Mesendoderm (in vitro differentiated cells): ENCODE measurements around the gene SNW1. TPM values are rescaled to one million over a fixed set of nuclear protein-coding genes. Genes with fewer than 3 reads are reported as not detected.
A peak's percentile ranks its signal among the peaks of the same experiment; 100 is the strongest.

Source experiments
- DNase-seq: peaks from one replicate; pipeline ENCODE4 v3.0.0; 2013
- H2AK5ac ChIP-seq: 2 replicates; pipeline ENCODE4 v1.6.1; 2013; ENCODE audit warnings: low read length, inconsistent platforms
- H2BK120ac ChIP-seq: 2 replicates; pipeline ENCODE4 v1.6.1; 2013; ENCODE audit warnings: low read depth, mild to moderate bottlenecking, low read length, moderate library complexity, mixed read lengths
- H2BK15ac ChIP-seq: replicated peaks from 2 replicates; pipeline ENCODE4 v1.6.1; 2013; ENCODE audit warnings: low read depth, mild to moderate bottlenecking, moderate library complexity
- H2BK5ac ChIP-seq: 2 replicates; pipeline ENCODE4 v1.6.1; 2013; ENCODE audit warnings: low read length, inconsistent platforms
- H3K18ac ChIP-seq: 2 replicates; pipeline ENCODE4 v1.6.1; 2013; ENCODE audit warnings: mild to moderate bottlenecking, low read length, mixed read lengths
- H3K23ac ChIP-seq: one replicate; pipeline ENCODE4 v1.6.1; 2013; ENCODE audit warnings: low read length
- H3K27ac ChIP-seq: 2 replicates; pipeline ENCODE4 v1.5.1; 2013; ENCODE audit warnings: low read depth, mild to moderate bottlenecking, inconsistent platforms, low read length, moderate library complexity
- H3K27me3 ChIP-seq: 2 replicates; pipeline ENCODE4 v1.6.1; 2013; ENCODE audit warnings: low read length, control low read depth, mild to moderate bottlenecking, inconsistent platforms; ENCODE audit not compliant: insufficient read depth, poor library complexity
- H3K36me3 ChIP-seq: 2 replicates; pipeline ENCODE4 v1.6.1; 2013; ENCODE audit warnings: low read length, inconsistent platforms; ENCODE audit not compliant: control insufficient read depth, insufficient read depth
- H3K4ac ChIP-seq: one replicate; pipeline ENCODE4 v1.6.1; 2013; ENCODE audit warnings: low read depth, mild to moderate bottlenecking, low read length, moderate library complexity
- H3K4me1 ChIP-seq: 2 replicates; pipeline ENCODE4 v1.6.1; 2013; ENCODE audit warnings: low read depth, low read length, inconsistent platforms; ENCODE audit not compliant: control insufficient read depth
- H3K4me2 ChIP-seq: 2 replicates; pipeline ENCODE4 v1.6.1; 2013; ENCODE audit warnings: low read length
- H3K4me3 ChIP-seq: 2 replicates; pipeline ENCODE4 v1.5.1; 2013; ENCODE audit warnings: mild to moderate bottlenecking, low read length
- H3K56ac ChIP-seq: one replicate; pipeline ENCODE4 v1.6.1; 2013; ENCODE audit warnings: low read length
- H3K79me1 ChIP-seq: 2 replicates; pipeline ENCODE4 v1.6.1; 2013; ENCODE audit warnings: low read length, inconsistent platforms
- H3K79me2 ChIP-seq: 2 replicates; pipeline ENCODE4 v1.6.1; 2013; ENCODE audit warnings: mild to moderate bottlenecking, low read length; ENCODE audit not compliant: control insufficient read depth, insufficient read depth
- H3K9ac ChIP-seq: 2 replicates; pipeline ENCODE4 v1.6.1; 2013; ENCODE audit warnings: low read length, inconsistent platforms
- H4K5ac ChIP-seq: one replicate; pipeline ENCODE4 v1.6.1; 2013; ENCODE audit warnings: low read length
- H4K8ac ChIP-seq: one replicate; pipeline ENCODE4 v1.6.1; 2013; ENCODE audit warnings: low read depth, mild to moderate bottlenecking, control low read depth, low read length, moderate library complexity
- WGBS: extraction: QIAGEN DNeasy Blood & Tissue Kit; methylation state at CpG from one replicate; pipeline ENCODE4 v1.1.7; 2013; ENCODE audit warnings: low lambda C conversion rate, missing lambda C conversion rate; ENCODE audit not compliant: insufficient coverage; ENCODE audit errors: extremely low coverage; 5-methylcytosine and 5-hydroxymethylcytosine counted together
- polyA plus RNA-seq, 2 experiments: library from polyadenylated mRNA; stranded (reverse); fragments of 200-250 nt; gene quantifications; one replicate each; pipeline ENCODE4 v1.2.3, GENCODE V29; 2013

The SNW1 gene
- 77.6 TPM for polyA plus RNA-seq (2013, experiment 1 of 2)
- polyA plus RNA-seq (2013, experiment 2 of 2) = 74.8 TPM

GRCh38 chr14:77760381-77761204 is at the start of gene SNW1:
SNW1 (minus strand) TSS chr14:77761156; CDS start chr14:77761127, 29 bp downstream.
- H3K4me2 ChIP-seq = peak within 1 kb of the TSS; percentile 83
- H2BK15ac ChIP-seq = no peak within 1 kb of the TSS
- peak within 1 kb of the TSS; percentile 73 for H3K4ac ChIP-seq
- H3K18ac ChIP-seq = peak within 1 kb of the TSS; percentile 60
- no CpG with 5 or more reads among the region's 60 CpGs for WGBS
- DNase-seq = peak; percentile 98
- no peak within 1 kb of the TSS for H2AK5ac ChIP-seq
- peaks cover 14% of the 10 kb centered on the region for H3K79me1 ChIP-seq
- H3K9ac ChIP-seq = peak within 1 kb of the TSS; percentile 98
- peak within 1 kb of the TSS; percentile 65 for H4K8ac ChIP-seq
- H3K56ac ChIP-seq = peak within 1 kb of the TSS; percentile 97
- H3K27ac ChIP-seq = peak within 1 kb of the TSS; percentile 78
- peak within 1 kb of the TSS; percentile 95 for H3K4me3 ChIP-seq
- no peaks in the 10 kb centered on the region for H3K27me3 ChIP-seq
- H2BK5ac ChIP-seq = peak within 1 kb of the TSS; percentile 89
- H2BK120ac ChIP-seq = peak within 1 kb of the TSS; percentile 16
- H3K79me2 ChIP-seq = peaks cover 35% of the 10 kb centered on the region
- H3K4me1 ChIP-seq = no peaks in the 10 kb centered on the region
- no peak within 1 kb of the TSS for H3K23ac ChIP-seq
- no peaks in the 10 kb centered on the region for H3K36me3 ChIP-seq
- H4K5ac ChIP-seq = peak within 1 kb of the TSS; percentile 64

- Histone ChIP-seq H3K27ac (no peak overlapping the region), H3K4ac (no peak overlapping the region), H3K4me2 (no peak overlapping the region), H3K79me1 (no peaks in the 10 kb centered on the region), H2BK5ac (no peak overlapping the region), H2BK120ac (no peak overlapping the region), H3K4me1 (no peaks in the 10 kb centered on the region), H3K4me3 (no peak overlapping the region), H3K27me3 (no peaks in the 10 kb centered on the region), H2BK15ac (no peak overlapping the region), H3K9ac (no peak overlapping the region), H2AK5ac (no peak overlapping the region), H3K56ac (no peak overlapping the region), H3K36me3 (no peaks in the 10 kb centered on the region), H3K79me2 (no peaks in the 10 kb centered on the region), H3K18ac (no peak overlapping the region), H4K5ac (no peak overlapping the region), H3K23ac (no peak overlapping the region), H4K8ac (no peak overlapping the region)
- DNase-seq = no peak
- no CpG with 5 or more reads among the region's 1 CpG for WGBS
Observed at GRCh38 chr14:77809011-77809410, 48.1 kb upstream of the SNW1 start.

GRCh38 chr14:77808250-77808649 is 47.3 kb upstream of the SNW1 start:
- Histone ChIP-seq H2AK5ac (no peak overlapping the region), H3K79me2 (no peaks in the 10 kb centered on the region), H3K79me1 (no peaks in the 10 kb centered on the region), H2BK120ac (no peak overlapping the region), H3K56ac (no peak overlapping the region), H3K18ac (no peak overlapping the region), H3K27me3 (no peaks in the 10 kb centered on the region), H3K4ac (no peak overlapping the region), H3K23ac (no peak overlapping the region), H3K4me2 (no peak overlapping the region), H3K9ac (no peak overlapping the region), H4K5ac (no peak overlapping the region), H3K4me1 (no peaks in the 10 kb centered on the region), H3K27ac (no peak overlapping the region), H4K8ac (no peak overlapping the region), H3K4me3 (no peak overlapping the region), H3K36me3 (no peaks in the 10 kb centered on the region), H2BK15ac (no peak overlapping the region), H2BK5ac (no peak overlapping the region)
- WGBS = no CpG with 5 or more reads among the region's 3 CpGs
- DNase-seq = no peak

- Histone ChIP-seq H2BK5ac (no peak overlapping the region), H2BK120ac (no peak overlapping the region), H4K8ac (no peak overlapping the region), H2AK5ac (no peak overlapping the region), H3K4ac (no peak overlapping the region), H3K4me2 (no peak overlapping the region), H3K9ac (no peak overlapping the region), H3K4me3 (no peak overlapping the region), H2BK15ac (no peak overlapping the region), H3K27me3 (no peaks in the 10 kb centered on the region), H3K36me3 (no peaks in the 10 kb centered on the region), H3K79me2 (no peaks in the 10 kb centered on the region), H3K27ac (no peak overlapping the region), H3K56ac (no peak overlapping the region), H3K18ac (no peak overlapping the region), H3K4me1 (no peaks in the 10 kb centered on the region), H3K23ac (no peak overlapping the region), H4K5ac (no peak overlapping the region), H3K79me1 (no peaks in the 10 kb centered on the region)
- no peak for DNase-seq
- no CpG with 5 or more reads among the region's 6 CpGs for WGBS
Observed at GRCh38 chr14:77805706-77806105, 44.8 kb upstream of the SNW1 start.

GRCh38 chr14:77804592-77804991 is 43.6 kb upstream of the SNW1 start:
- no peak overlapping the region for H2BK15ac ChIP-seq
- no peaks in the 10 kb centered on the region for H3K79me1 ChIP-seq
- no peak overlapping the region for H3K18ac ChIP-seq
- no peak overlapping the region for H4K5ac ChIP-seq
- H3K4me1 ChIP-seq = no peaks in the 10 kb centered on the region
- no peaks in the 10 kb centered on the region for H3K79me2 ChIP-seq
- peak overlapping the region; percentile 2 for H3K4ac ChIP-seq
- DNase-seq = peak; percentile 49
- WGBS = no CpG with 5 or more reads among the region's 6 CpGs
- no peak overlapping the region for H3K27ac ChIP-seq
- no peak overlapping the region for H4K8ac ChIP-seq
- H3K36me3 ChIP-seq = no peaks in the 10 kb centered on the region
- no peak overlapping the region for H3K23ac ChIP-seq
- no peak overlapping the region for H3K56ac ChIP-seq
- no peak overlapping the region for H2AK5ac ChIP-seq
- H3K4me3 ChIP-seq = no peak overlapping the region
- no peak overlapping the region for H2BK120ac ChIP-seq
- no peak overlapping the region for H3K4me2 ChIP-seq
- H3K27me3 ChIP-seq = no peaks in the 10 kb centered on the region
- H3K9ac ChIP-seq = no peak overlapping the region
- no peak overlapping the region for H2BK5ac ChIP-seq
